K562 (cell line): ENCODE data around the gene NCOA1. TPM values are rescaled to one million over a fixed set of nuclear protein-coding genes. Genes with fewer than 3 reads are reported as not detected.

ENCODE experiments used
- ATAC-seq: fragments of 200-7000 bp; cut with Tn5 transposase; 3 replicates; pipeline ENCODE4 v1.9.1; 2020; ENCODE audit warnings: moderate library complexity
- BruUV-seq: library from RNA; stranded (reverse); fragments of 400-500 nt; replicated peaks from 2 replicates; lab custom pipeline; 2021; lab: Mats Ljungman, UMichigan
- CTCF ChIA-PET: fragments of 300-600 bp; formaldehyde crosslinking; extraction: SDS; loops from one replicate; lab custom pipeline; 2021; ENCODE audit warnings: low intra/inter-chr PET ratio; lab: Yijun Ruan, JAX
- POLR2A ChIA-PET: fragments of 300-600, 350-650 bp; sonication (Branson Sonifier 250); formaldehyde crosslinking; extraction: SDS; loops from one replicate; lab custom pipeline; 2021; ENCODE audit warnings: antibody characterized with exemption, inconsistent platforms; lab: Yijun Ruan, JAX
- DNase-seq, 4 experiments: peaks; one replicate each; pipeline versions ENCODE4 v3.0.0 to v3.0.0-alpha.2; 2011 to 2018; ENCODE audit warnings: low spot score in 3 of 4, mixed read lengths in 3 of 4; ENCODE audit errors: extremely low read depth in 1 of 4
- FAIRE-seq: peaks from 2 replicates; lab custom pipeline; 2011; peaks lifted over from hg19 to GRCh38; lab: Jason Lieb, UNC
- H2AFZ ChIP-seq: 2 replicates; pipeline ENCODE4 v1.6.0; 2011; ENCODE audit warnings: low read depth, low read length, control low read depth, inconsistent platforms
- H3K27ac ChIP-seq: fragments of 200-600 bp; 3 replicates; pipeline ENCODE4 v1.8.0; 2011; ENCODE audit warnings: low read depth, mild to moderate bottlenecking, control low read depth, inconsistent platforms, low read length, moderate library complexity, mixed read lengths; ENCODE audit errors: extremely low read depth
- H3K27me3 ChIP-seq, 2 experiments: fragments of 300-600 bp in 1 of 2; 2 replicates in 1 of 2; 3 replicates in 1 of 2; pipeline versions ENCODE4 v1.6.0 to v1.8.0; 2011; ENCODE audit warnings: inconsistent platforms in 2 of 2, low read length in 2 of 2, mild to moderate bottlenecking in 1 of 2, mixed read lengths in 1 of 2, moderate library complexity in 1 of 2; ENCODE audit not compliant: control insufficient read depth in 2 of 2, insufficient read depth in 2 of 2
- H3K36me3 ChIP-seq: fragments of 300-600 bp; 3 replicates; pipeline ENCODE4 v1.8.0; 2011; ENCODE audit warnings: mild to moderate bottlenecking, low read length, inconsistent platforms; ENCODE audit not compliant: control insufficient read depth, insufficient read depth
- H3K4me1 ChIP-seq, 2 experiments: fragments of 200-600 bp in 1 of 2; replicated peaks in 1 of 2; 2 replicates in 1 of 2; 3 replicates in 1 of 2; pipeline versions ENCODE4 v1.5.1 to v1.8.0; 2011; ENCODE audit warnings: inconsistent platforms in 2 of 2, low read length in 2 of 2, mild to moderate bottlenecking in 1 of 2, mixed read lengths in 1 of 2, moderate library complexity in 1 of 2; ENCODE audit not compliant: control insufficient read depth in 2 of 2, insufficient read depth in 2 of 2
- H3K4me2 ChIP-seq: 2 replicates; pipeline ENCODE4 v1.6.1; 2011; ENCODE audit warnings: low read length, control low read depth, inconsistent platforms, mixed read lengths; ENCODE audit not compliant: insufficient read depth
- H3K4me3 ChIP-seq: fragments of 200-600 bp; sonication (generic), shearing (Covaris generic); 2 replicates; pipeline ENCODE4 v1.5.1; 2016; ENCODE audit warnings: control low read depth, inconsistent platforms
- H3K79me2 ChIP-seq: fragments of 200-600 bp; 3 replicates; pipeline ENCODE4 v1.8.0; 2011; ENCODE audit warnings: low read length, inconsistent platforms; ENCODE audit not compliant: control insufficient read depth, insufficient read depth
- H3K9ac ChIP-seq, 2 experiments: 2 replicates each; pipeline versions ENCODE4 v1.6.0 to v1.6.1; 2011; ENCODE audit warnings: low read depth in 2 of 2, low read length in 2 of 2, control low read depth in 1 of 2, inconsistent platforms in 1 of 2, mild to moderate bottlenecking in 1 of 2, mixed read lengths in 1 of 2; ENCODE audit not compliant: insufficient read depth in 1 of 2
- H3K9me1 ChIP-seq: one replicate; pipeline ENCODE4 v1.6.0; 2011; ENCODE audit warnings: inconsistent platforms, mild to moderate bottlenecking, low read length, moderate library complexity; ENCODE audit not compliant: control insufficient read depth, insufficient read depth
- H3K9me3 ChIP-seq: replicated peaks from 2 replicates; pipeline ENCODE4 v1.5.1; 2011; ENCODE audit warnings: low read depth, low read length, inconsistent platforms; ENCODE audit not compliant: control insufficient read depth, insufficient read depth
- H4K20me1 ChIP-seq: replicated peaks from 2 replicates; pipeline ENCODE4 v1.6.1; 2011; ENCODE audit warnings: low read length, inconsistent platforms, mixed read lengths; ENCODE audit not compliant: control insufficient read depth, insufficient read depth
- ARHGAP35 ChIP-seq: fragments of 450-650 bp; IDR thresholded peaks from 2 replicates; pipeline ENCODE4 v1.6.1; 2018; ENCODE audit not compliant: partially characterized antibody
- CBX5 ChIP-seq: IDR thresholded peaks from 2 replicates; pipeline ENCODE4 v1.6.1; 2014; ENCODE audit warnings: low read depth, borderline replicate concordance
- CXXC5 ChIP-seq: fragments of 250-450 bp; sonication (Bioruptor Pico); IDR thresholded peaks from 2 replicates; pipeline ENCODE4 v1.8.0; 2022; ENCODE audit warnings: inconsistent platforms, mild to moderate bottlenecking, moderate library complexity
- KHSRP ChIP-seq: fragments of 450-650 bp; IDR thresholded peaks from 2 replicates; pipeline ENCODE4 v1.6.1; 2017
- KLF10 ChIP-seq: fragments of 250-450 bp; sonication (Bioruptor Pico); IDR thresholded peaks from 2 replicates; pipeline ENCODE4 v1.6.1; 2021; ENCODE audit warnings: matching md5 sums
- MEF2D ChIP-seq: conservative IDR thresholded peaks from 2 replicates; pipeline ENCODE4 v1.6.1; 2016; ENCODE audit warnings: low read depth, missing genetic modification characterization, missing compliant biosample characterization
- MTA3 ChIP-seq: fragments of 450-650 bp; formaldehyde crosslinking; IDR thresholded peaks from 2 replicates; pipeline ENCODE4 v1.6.1; 2017; ENCODE audit warnings: mild to moderate bottlenecking, borderline replicate concordance
- PTRF ChIP-seq: fragments of 450-650 bp; IDR thresholded peaks from 2 replicates; pipeline ENCODE4 v1.6.1; 2016; ENCODE audit warnings: mild to moderate bottlenecking, missing genetic modification characterization, missing compliant biosample characterization
- PURB ChIP-seq: sonication (generic); formaldehyde crosslinking; IDR thresholded peaks from 2 replicates; pipeline ENCODE4 v1.9.0; 2021; ENCODE audit warnings: low read depth, mild to moderate bottlenecking, missing genetic modification reagents
- RBM34 ChIP-seq: fragments of 200-400 bp; formaldehyde crosslinking; IDR thresholded peaks from 2 replicates; pipeline ENCODE4 v1.6.1; 2018; ENCODE audit warnings: low read length, borderline replicate concordance; ENCODE audit not compliant: insufficient read depth
- TAF15 ChIP-seq: fragments of 200-400 bp; formaldehyde crosslinking; IDR thresholded peaks from 2 replicates; pipeline ENCODE4 v1.6.1; 2017; ENCODE audit warnings: mild to moderate bottlenecking, low read depth, low read length, moderate library complexity
- ZFP36 ChIP-seq: fragments of 150-350 bp; IDR thresholded peaks from 2 replicates; pipeline ENCODE4 v1.6.1; 2018; ENCODE audit warnings: low read length, low read depth; ENCODE audit not compliant: partially characterized antibody
- ZKSCAN8 ChIP-seq: fragments of 200-800 bp; sonication (Bioruptor generic); IDR thresholded peaks from 2 replicates; pipeline ENCODE4 v1.6.1; 2016; ENCODE audit warnings: missing genetic modification characterization, missing compliant biosample characterization
- ZNF12 ChIP-seq: sonication (generic); formaldehyde crosslinking; IDR thresholded peaks from 2 replicates; pipeline ENCODE4 v1.4.0; 2020; ENCODE audit warnings: mild to moderate bottlenecking, missing genetic modification reagents
- ZNF274 ChIP-seq: IDR thresholded peaks from 2 replicates; pipeline ENCODE4 v1.6.1; 2011; ENCODE audit warnings: low read depth, mild to moderate bottlenecking, low read length, moderate library complexity, borderline replicate concordance
- ZNF280B ChIP-seq: fragments of 250-450 bp; sonication (Bioruptor Pico); IDR thresholded peaks from 2 replicates; pipeline ENCODE4 v1.5.1; 2021; ENCODE audit warnings: mild to moderate bottlenecking
- ZNF282 ChIP-seq: sonication (generic); formaldehyde crosslinking; IDR thresholded peaks from 2 replicates; pipeline ENCODE4 v1.8.1; 2023; ENCODE audit warnings: missing genetic modification reagents
- ZNF699 ChIP-seq: fragments of 250-450 bp; sonication (Bioruptor Pico); IDR thresholded peaks from 2 replicates; pipeline ENCODE4 v1.8.0; 2021; ENCODE audit warnings: mild to moderate bottlenecking, moderate library complexity; ENCODE audit not compliant: insufficient replicate concordance
- ZNF740 ChIP-seq, 3 experiments: fragments of 200-800 bp in 1 of 3; sonication (Bioruptor generic) in 1 of 3; sonication (generic) in 1 of 3; formaldehyde crosslinking in 1 of 3; IDR thresholded peaks; 2 replicates each; pipeline versions ENCODE4 v1.6.1 to v1.8.0; 2016 to 2022; ENCODE audit warnings: mild to moderate bottlenecking in 2 of 3, missing compliant biosample characterization in 2 of 3, missing genetic modification characterization in 2 of 3, missing genetic modification reagents in 1 of 3
- WGBS: fragments of 100-300 bp; shearing (Covaris generic); methylation state at CpG from one replicate; pipeline ENCODE4 v1.1.6; 2016; ENCODE audit warnings: low coverage, mixed read lengths; ENCODE audit not compliant: insufficient coverage; ENCODE audit errors: missing lambda C conversion rate; 5-methylcytosine and 5-hydroxymethylcytosine counted together
- in situ Hi-C: fragments of 300-500 bp; cut with MboI; formaldehyde crosslinking; loops from 4 replicates; pipeline ENCODE4 v1.15.0; 2018; ENCODE audit warnings: inconsistent platforms, mixed read lengths
- intact Hi-C: fragments of 100-400 bp; cut with micrococcal nuclease; formaldehyde crosslinking; loops from 2 replicates; pipeline ENCODE4 v1.14.2; 2022
- polyA plus RNA-seq, 8 experiments: library from polyadenylated mRNA; depleted of rRNA in 4 of 8; stranded (reverse) in 5 of 8; unstranded in 3 of 8; fragments of >200 nt; fragmentation: Nextera tagmentation in 2 of 8; fragmentation: Illumina TruSeq in 1 of 8; extraction: Ambion mirVana in 2 of 8; extraction: Trizol in 1 of 8; gene quantifications; 2 replicates each; pipeline versions ENCODE4 v1.2.1 to v1.2.3, GENCODE V29; 2011 to 2014; ENCODE audit warnings: inconsistent platforms in 1 of 8, missing spikeins in 1 of 8
- total RNA-seq, 7 experiments: library from RNA; depleted of rRNA in 6 of 7; stranded (reverse); fragments of >200 nt in 6 of 7; fragmentation: Illumina TruSeq in 2 of 7; extraction: Trizol in 2 of 7; gene quantifications; 2 replicates each; pipeline versions ENCODE4 v1.2.1 to v1.2.3, GENCODE V29; 2011 to 2021; ENCODE audit warnings: low replicate concordance in 1 of 7
- TF ChIP-seq, protein P1 (sequence below): fragments of 150-350 bp; conservative IDR thresholded peaks from 2 replicates; pipeline ENCODE4 v1.6.1; 2014; ENCODE audit warnings: low read length

Gene NCOA1
- total and polyA plus RNA-seq, 9 of the 15 experiments (the other 6 are each of a cell fraction or from before 2014, with no cell fraction given), result 4.9 to 25.7 (median 17.0) TPM

- POLR2A ChIA-PET, result no interaction called here
- Histone ChIP-seq H3K9me1 (no peaks in the 10 kb centered on the region), H3K79me2 (peaks cover 82% of the 10 kb centered on the region), H3K4me2 (no peak overlapping the region), H3K27ac (no peak overlapping the region), H2AFZ (no peak overlapping the region), H3K4me1 (peaks cover 3 to 20% of the 10 kb centered on the region in 2 experiments; a peak in 3 of 5 replicates), H3K9ac (no peak overlapping the region), H3K27me3 (no peaks in the 10 kb centered on the region), H4K20me1 (no peaks in the 10 kb centered on the region; the same call in 1 of the 2 replicates), H3K36me3 (no peaks in the 10 kb centered on the region), H3K4me3 (no peak overlapping the region), H3K9me3 (no peaks in the 10 kb centered on the region)
- ATAC-seq (no peak), DNase-seq (no peak), FAIRE-seq (no peak)
- TF ChIP-seq ZNF740 (CRISPR knock-in tag; IDR thresholded peaks at IDR 0.05), result no peak
- TF ChIP-seq ZNF740 (tag; IDR thresholded peaks at IDR 0.05), result no peak
- TF ChIP-seq PURB (CRISPR knock-in tag), result no peak
- no peak for TF ChIP-seq ZNF12 (CRISPR knock-in tag)
- TF ChIP-seq ZNF282 (CRISPR knock-in tag), result no peak
- TF ChIP-seq ZNF274, result no peak
- no peak for TF ChIP-seq RBM34
- TF ChIP-seq ZFP36, result no peak
- no peak for TF ChIP-seq ZKSCAN8 (CRISPR knock-in tag)
- no peak for TF ChIP-seq ZNF699
- no peak for TF ChIP-seq ARHGAP35
- TF ChIP-seq, protein P1, sequence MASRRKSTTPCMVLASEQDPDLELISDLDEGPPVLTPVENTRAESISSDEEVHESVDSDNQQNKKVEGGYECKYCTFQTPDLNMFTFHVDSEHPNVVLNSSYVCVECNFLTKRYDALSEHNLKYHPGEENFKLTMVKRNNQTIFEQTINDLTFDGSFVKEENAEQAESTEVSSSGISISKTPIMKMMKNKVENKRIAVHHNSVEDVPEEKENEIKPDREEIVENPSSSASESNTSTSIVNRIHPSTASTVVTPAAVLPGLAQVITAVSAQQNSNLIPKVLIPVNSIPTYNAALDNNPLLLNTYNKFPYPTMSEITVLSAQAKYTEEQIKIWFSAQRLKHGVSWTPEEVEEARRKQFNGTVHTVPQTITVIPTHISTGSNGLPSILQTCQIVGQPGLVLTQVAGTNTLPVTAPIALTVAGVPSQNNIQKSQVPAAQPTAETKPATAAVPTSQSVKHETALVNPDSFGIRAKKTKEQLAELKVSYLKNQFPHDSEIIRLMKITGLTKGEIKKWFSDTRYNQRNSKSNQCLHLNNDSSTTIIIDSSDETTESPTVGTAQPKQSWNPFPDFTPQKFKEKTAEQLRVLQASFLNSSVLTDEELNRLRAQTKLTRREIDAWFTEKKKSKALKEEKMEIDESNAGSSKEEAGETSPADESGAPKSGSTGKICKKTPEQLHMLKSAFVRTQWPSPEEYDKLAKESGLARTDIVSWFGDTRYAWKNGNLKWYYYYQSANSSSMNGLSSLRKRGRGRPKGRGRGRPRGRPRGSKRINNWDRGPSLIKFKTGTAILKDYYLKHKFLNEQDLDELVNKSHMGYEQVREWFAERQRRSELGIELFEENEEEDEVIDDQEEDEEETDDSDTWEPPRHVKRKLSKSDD, result no peak
- no peak for TF ChIP-seq CBX5
- no peak for TF ChIP-seq PTRF
- no peak for TF ChIP-seq KLF10 (CRISPR knock-in tag)
- TF ChIP-seq MEF2D (tag), result no peak
- TF ChIP-seq KHSRP, result no peak
- no peak for TF ChIP-seq MTA3
- TF ChIP-seq TAF15, result no peak
- TF ChIP-seq CXXC5 (CRISPR knock-in tag), result no peak
- no peak for TF ChIP-seq ZNF280B (CRISPR knock-in tag)
- in situ Hi-C loops, result no loop called here
- intact Hi-C loops, result no loop called here
- CTCF ChIA-PET, result no interaction called here
- BruUV-seq, result no TSS peak
- 79% methylated on average over 1 of the region's 1 CpG for WGBS
Measured at GRCh38 chr2:24510771-24511170, 19.7 kb downstream of the NCOA1 start.
